ENCODE measurements around the gene CASP8AP2.

DNA sequence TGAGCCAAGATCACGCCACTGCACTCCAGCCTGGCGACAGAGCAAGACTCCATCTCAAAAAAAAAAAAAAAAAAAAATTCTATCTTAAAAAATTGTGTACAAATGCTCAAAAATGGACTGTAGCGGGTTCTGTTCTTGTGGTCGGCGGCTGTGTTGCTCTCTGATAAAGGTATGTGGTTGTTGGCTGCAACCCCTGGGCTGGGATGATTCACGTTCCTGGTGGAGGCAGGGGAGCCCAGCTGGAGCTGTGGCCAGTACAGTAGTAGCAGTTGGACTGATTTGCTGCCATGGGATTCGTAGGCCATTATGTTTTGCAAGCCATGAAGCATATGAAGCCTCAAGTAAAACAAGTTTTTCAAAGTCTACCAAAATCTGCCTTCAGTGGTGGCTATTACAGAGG, 32.4 kb upstream of the CASP8AP2 start:
- TF ChIP-seq POLR2AphosphoS5 (IDR thresholded peaks at IDR 0.05; ENCODE audit: borderline replicate concordance, low read depth, low read length) (no peak), EZH2 (IDR thresholded peaks at IDR 0.05) (no peak)

Measured in SK-N-MC (cell line).